Stimulated activated CD4-positive, alpha-beta T cell treated with anti-CD3 and anti-CD28 coated beads, Interleukin-2, amount 100 ng/mL, for 48 hours (primary cell): ENCODE measurements around the gene CPNE8.
"Not testable (repeated sequence)": the region's sequence is repeated elsewhere in the genome, so short reads cannot be mapped to it uniquely, and the experiment has no call there.

Experiments used
- DNase-seq, 2 donors: peaks; one replicate each; pipeline ENCODE4 v3.0.0-alpha.2; 2020

CPNE8 gene

GRCh38 chr12:38823314-38823713 is 82.1 kb downstream of the CPNE8 start:
- DNase-seq: no peak

DNA sequence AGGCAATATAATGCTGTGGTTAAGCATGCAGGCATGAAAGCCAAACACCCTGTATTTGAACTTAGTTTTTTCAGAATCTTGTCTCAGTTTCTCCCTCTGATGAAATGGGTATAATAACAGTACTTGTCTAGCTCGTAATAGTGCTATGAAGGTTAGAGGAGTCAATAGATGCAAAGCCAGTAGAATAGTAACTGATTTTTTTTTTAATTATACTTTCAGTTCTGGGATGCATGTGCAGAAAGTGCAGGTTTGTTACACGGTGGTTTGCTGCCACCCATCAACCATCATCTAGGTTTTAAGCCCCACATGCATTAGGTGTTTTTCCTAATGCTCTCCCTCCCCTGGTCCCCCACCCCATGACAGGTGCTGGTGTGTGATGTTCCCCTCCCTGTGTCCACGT is 87.4 kb downstream of the CPNE8 start:
- DNase-seq: no peak

GRCh38 chr12:38813923-38814322 is 91.5 kb downstream of the CPNE8 start:
- no peak for DNase-seq

DNA sequence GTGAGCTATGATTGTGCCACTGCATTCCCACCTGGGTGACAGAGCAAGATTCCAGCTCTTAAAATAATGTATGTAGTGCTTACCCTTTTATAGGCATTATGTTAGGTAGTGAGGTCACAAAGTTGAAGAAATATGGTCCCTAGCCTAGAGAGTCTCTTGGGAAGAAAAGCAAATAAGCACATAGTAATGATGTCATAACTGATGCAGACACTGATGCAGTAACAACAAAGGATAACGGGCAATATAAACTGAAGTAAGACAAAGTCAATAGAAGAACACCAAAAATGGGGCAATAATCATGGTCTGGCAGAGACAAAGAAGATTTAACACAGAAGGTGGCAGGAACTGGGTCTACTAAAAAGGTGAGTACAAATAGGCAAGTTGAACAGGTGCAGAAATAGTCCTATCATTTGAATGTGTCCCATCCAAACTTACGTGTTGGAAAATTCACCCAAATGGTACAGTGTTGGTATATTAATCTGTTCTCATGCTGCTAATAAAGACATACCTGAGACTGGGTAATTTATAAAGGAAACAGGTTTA is 93.5 kb downstream of the CPNE8 start:
- no peak for DNase-seq

- DNase-seq: no peak
Observed at GRCh38 chr12:38809832-38810231, 95.6 kb downstream of the CPNE8 start.

DNA sequence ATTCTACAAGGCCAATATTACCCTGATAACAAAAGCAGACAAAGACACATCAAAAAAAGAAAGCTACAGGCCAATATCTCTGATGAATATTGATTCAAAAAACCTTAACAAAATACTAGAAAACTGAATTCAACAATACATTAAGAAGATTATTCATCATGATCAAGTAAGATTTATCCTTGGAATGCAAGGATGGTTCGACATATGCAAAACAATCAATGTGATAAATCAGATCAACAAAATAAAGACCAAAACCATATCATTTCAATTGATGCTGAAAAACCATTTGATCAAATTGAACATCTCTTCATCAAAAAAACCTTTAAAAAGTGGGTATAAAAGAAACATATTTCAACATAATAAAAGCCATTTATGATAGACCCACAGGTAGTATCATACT is 117.3 kb downstream of the CPNE8 start:
- DNase-seq: no peak

DNA sequence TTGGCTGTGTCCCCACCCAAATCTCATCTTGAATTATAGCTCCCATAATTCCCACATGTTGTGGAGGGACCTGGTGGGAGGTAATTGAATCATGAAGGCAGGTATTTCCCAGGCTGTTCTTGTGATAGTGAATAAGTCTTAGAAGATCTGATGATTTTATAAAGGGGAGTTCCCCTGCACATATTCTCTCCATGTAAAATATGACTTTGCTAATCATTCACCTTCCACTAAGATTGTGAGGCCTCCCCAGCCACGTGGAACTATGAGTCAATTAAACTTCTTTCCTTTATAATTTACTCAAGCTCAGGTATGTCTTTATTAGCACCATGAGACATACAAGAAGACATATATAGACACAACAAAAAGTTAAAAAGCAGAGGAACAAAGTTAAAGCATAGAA is 120.0 kb downstream of the CPNE8 start:
- DNase-seq: no peak

GRCh38 chr12:38783304-38783703 is 122.1 kb downstream of the CPNE8 start:
- DNase-seq: no peak

GRCh38 chr12:38782359-38782758 is 123.0 kb downstream of the CPNE8 start:
- DNase-seq: no peak

- no peak for DNase-seq
Observed at GRCh38 chr12:38776647-38777046, 128.7 kb downstream of the CPNE8 start.

- no peak for DNase-seq
Observed at GRCh38 chr12:38775457-38775856, 129.9 kb downstream of the CPNE8 start.

- no peak for DNase-seq
Observed at GRCh38 chr12:38772437-38772836, 133.0 kb downstream of the CPNE8 start.

DNA sequence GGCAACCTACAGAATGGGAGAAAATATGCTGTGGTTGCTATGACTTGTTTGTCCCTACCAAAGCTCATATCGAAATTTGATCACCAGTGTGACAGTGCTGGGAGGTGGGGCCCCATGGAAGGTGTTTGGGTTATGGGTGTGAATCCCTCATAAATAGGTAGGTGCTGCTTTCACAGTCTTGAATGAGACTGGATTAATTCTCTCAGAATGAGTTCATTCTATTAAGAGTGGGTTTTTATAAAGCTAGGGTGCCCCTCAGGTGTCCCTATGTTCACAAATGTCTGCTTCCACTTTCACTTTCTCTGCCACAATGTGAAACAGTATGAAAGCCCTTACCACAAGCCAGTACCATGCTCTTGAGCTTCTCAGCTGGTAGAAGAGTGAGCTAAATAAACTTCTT is 133.5 kb downstream of the CPNE8 start:
- DNase-seq: peak in 1 of 2 donors; percentile 3

GRCh38 chr12:38761636-38762342 is 143.6 kb downstream of the CPNE8 start:
- no peak for DNase-seq

- DNase-seq: no peak
Observed at GRCh38 chr12:38761111-38761510, 144.3 kb downstream of the CPNE8 start.

- DNase-seq: no peak
Observed at GRCh38 chr12:38759621-38760020, 145.8 kb downstream of the CPNE8 start.

GRCh38 chr12:38746744-38747143 is 158.6 kb downstream of the CPNE8 start:
- no peak for DNase-seq

GRCh38 chr12:38745601-38746000 is 159.8 kb downstream of the CPNE8 start:
- no peak for DNase-seq

DNA sequence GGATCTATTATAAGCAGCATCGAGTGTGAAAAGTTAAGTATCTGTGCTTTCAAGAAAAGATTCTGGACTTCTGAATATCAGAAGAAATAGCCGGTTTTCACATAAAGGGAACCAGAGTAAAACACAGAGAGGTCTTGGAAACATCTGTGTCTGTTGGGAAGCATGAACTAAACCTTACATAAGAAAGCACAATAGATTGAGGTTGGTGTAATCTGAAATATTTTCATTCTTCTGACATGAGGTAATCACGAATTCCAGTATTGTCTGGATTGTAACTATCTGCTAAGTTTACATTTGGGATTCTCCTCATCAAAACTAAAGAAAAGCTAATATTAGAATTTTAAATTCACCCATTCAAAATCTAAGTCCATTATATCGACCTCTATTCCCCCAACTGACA is 161.3 kb downstream of the CPNE8 start:
- no peak for DNase-seq

DNA sequence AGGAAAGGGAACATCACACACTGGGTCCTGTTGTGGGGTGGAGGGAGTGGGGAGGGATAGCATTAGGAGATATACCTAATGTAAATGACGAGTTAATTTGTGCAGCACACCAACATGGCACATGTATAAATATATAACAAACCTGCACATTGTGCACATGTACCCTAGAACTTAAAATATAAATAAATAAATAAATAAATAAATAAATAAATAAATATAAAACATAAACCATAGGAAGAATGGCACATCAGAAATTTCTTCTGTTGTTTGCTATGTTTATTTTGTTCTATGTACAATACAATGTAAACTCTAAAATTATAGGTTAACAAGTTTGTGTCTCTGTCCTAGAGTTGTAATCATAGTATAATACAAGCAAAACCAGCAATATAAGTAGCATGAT is 162.9 kb downstream of the CPNE8 start:
- DNase-seq: not testable (repeated sequence)

DNA sequence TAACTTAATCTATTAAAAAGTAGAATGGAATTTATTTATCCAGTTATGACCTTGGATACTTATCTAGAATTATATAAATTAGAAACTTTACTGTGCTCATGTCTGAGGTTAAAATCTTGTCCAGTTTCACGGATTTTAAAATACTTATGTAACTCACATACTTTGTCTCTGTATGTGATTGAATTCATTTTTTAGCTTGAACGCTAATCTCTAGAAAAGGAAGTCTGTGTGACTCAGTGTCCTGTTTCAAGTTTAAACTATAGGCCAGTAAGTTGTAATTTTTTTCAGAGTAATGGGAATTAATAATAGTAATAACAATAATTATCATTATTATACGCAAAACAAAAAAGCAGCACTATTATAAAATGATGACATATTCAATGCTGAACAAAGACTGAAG is 168.6 kb downstream of the CPNE8 start:
- no peak for DNase-seq

GRCh38 chr12:38732761-38733160 is 172.6 kb downstream of the CPNE8 start:
- no peak for DNase-seq

DNA sequence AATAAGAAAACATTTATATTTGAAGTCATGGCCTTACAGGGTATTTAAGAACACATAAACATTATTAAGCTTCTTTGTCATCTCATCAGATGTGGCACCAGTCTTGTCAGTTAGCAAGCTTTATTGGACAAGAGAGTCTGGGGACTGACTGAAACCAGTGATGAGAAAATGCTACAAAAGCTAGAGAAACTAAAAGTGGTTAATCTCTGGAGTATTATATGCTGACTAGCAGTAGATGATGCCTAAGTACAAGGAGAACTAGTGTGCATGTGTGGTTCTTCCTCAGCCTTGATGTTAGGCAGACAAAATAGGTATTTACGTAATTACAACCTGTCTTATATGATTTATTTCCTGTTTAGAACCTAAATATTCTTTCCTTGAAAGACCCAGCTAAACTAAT is 176.5 kb downstream of the CPNE8 start:
- no peak for DNase-seq

DNA sequence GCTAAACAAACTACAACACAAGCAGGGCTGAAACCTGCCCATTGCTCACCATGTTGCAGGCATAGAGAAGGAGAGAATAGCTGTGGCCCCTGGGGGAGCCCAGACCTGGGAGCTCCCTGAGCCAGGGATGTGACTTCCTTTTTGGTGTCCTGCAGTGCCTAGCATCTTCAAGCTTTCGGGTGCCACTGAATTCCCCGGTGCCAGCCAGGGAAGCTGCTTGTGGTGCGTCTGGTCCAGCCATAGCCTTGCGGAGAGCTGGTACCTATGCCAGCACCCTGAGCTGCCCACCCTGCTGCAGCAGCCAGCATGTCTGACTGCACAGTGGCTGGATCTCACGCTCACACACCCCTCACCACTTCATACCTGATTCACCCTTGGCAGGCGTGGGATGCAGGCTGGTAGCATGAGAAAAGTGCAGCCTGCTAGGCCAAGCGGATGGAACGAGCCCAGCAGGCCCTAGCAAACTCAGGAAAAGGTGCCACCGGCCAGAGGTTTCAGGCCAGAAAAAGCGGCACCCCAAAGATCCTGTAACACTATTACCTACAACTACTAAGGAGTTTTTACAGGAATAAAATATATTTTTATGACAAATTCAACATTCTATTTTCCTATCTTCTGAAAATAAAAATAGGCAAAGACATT is 183.7 kb downstream of the CPNE8 start:
- DNase-seq: no peak

- DNase-seq: no peak
Observed at GRCh38 chr12:38720661-38721060, 184.7 kb downstream of the CPNE8 start.
